IgD-negative memory B cell (primary cell): Measurements from ENCODE around the gene TBC1D22A. TPM values are rescaled to one million over a fixed set of nuclear protein-coding genes. Genes with fewer than 3 reads are reported as not detected.
A peak's percentile ranks its signal among the peaks of the same experiment; 100 is the strongest.

Source experiments
- H3K27ac Mint-ChIP-seq, 3 donors: one replicate each; pipeline ENCODE4 v1.8.0; 2020 to 2022; ENCODE audit warnings: mild to moderate bottlenecking in 3 of 3, mixed read lengths in 3 of 3, moderate library complexity in 1 of 3
- H3K27me3 Mint-ChIP-seq: one replicate; pipeline ENCODE4 v1.8.0; 2021; ENCODE audit warnings: mixed read lengths
- H3K36me3 Mint-ChIP-seq: one replicate; pipeline ENCODE4 v1.8.0; 2020; ENCODE audit warnings: mild to moderate bottlenecking, mixed read lengths
- H3K4me1 Mint-ChIP-seq, 3 donors: one replicate each; pipeline ENCODE4 v1.8.0; 2020 to 2022; ENCODE audit warnings: mixed read lengths in 3 of 3, mild to moderate bottlenecking in 1 of 3
- H3K4me3 Mint-ChIP-seq, 4 donors: one replicate each; pipeline ENCODE4 v1.8.0; 2020 to 2022; ENCODE audit warnings: mild to moderate bottlenecking in 4 of 4, mixed read lengths in 4 of 4, moderate library complexity in 3 of 4
- H3K9me3 Mint-ChIP-seq, 3 donors: one replicate each; pipeline ENCODE4 v1.8.0; 2020 to 2021; ENCODE audit warnings: mixed read lengths in 3 of 3, mild to moderate bottlenecking in 1 of 3
- polyA plus RNA-seq: library from polyadenylated mRNA; unstranded; fragments of 300-500 nt; fragmentation: Illumina TruSeq; gene quantifications from one replicate; pipeline ENCODE4 v1.2.3, GENCODE V29; 2021

Gene TBC1D22A
- polyA plus RNA-seq, 1 donor from 2014 or later: 64.3 TPM

- Mint-ChIP-seq H3K27ac (no peak overlapping the region), H3K4me1 (peaks cover 7 to 17% (median 8%) of the 10 kb centered on the region in 3 donors), H3K27me3 (no peaks in the 10 kb centered on the region), H3K4me3 (no peak overlapping the region), H3K9me3 (no peaks in the 10 kb centered on the region), H3K36me3 (peaks cover 8% of the 10 kb centered on the region)
Observed at GRCh38 chr22:46958191-46958590, 195.7 kb downstream of the TBC1D22A start.

GRCh38 chr22:46958658-46959057, 196.2 kb downstream of the TBC1D22A start:
- Mint-ChIP-seq H3K36me3 (peaks cover 5% of the 10 kb centered on the region), H3K27ac (no peak overlapping the region), H3K4me3 (no peak overlapping the region), H3K27me3 (no peaks in the 10 kb centered on the region), H3K4me1 (peaks cover 5 to 16% (median 7%) of the 10 kb centered on the region in 3 donors), H3K9me3 (no peaks in the 10 kb centered on the region)

- Mint-ChIP-seq H3K27ac (peak overlapping the region in 1 of 3 donors; percentile 77), H3K4me3 (no peak overlapping the region), H3K36me3 (peaks cover 4% of the 10 kb centered on the region), H3K4me1 (peaks cover 4 to 16% (median 12%) of the 10 kb centered on the region in 3 donors), H3K9me3 (no peaks in the 10 kb centered on the region), H3K27me3 (no peaks in the 10 kb centered on the region)
Observed at GRCh38 chr22:46959369-46959768, 196.9 kb downstream of the TBC1D22A start.

GRCh38 chr22:46961591-46962295, 199.3 kb downstream of the TBC1D22A start:
- peak overlapping the region in 1 of 4 donors; percentile 61 for H3K4me3 Mint-ChIP-seq
- H3K4me1 Mint-ChIP-seq: peaks cover 1 to 17% (median 8%) of the 10 kb centered on the region in 3 donors

GRCh38 chr22:46962406-46962805, 200.0 kb downstream of the TBC1D22A start:
- Mint-ChIP-seq H3K27me3 (no peaks in the 10 kb centered on the region), H3K36me3 (peaks cover 6% of the 10 kb centered on the region), H3K4me3 (peak overlapping the region in 1 of 4 donors; percentile 66), H3K9me3 (no peaks in the 10 kb centered on the region), H3K4me1 (peaks cover 1 to 17% (median 13%) of the 10 kb centered on the region in 3 donors), H3K27ac (no peak overlapping the region)

More at GRCh38 chr22:46961591-46962295, 199.3 kb downstream of the TBC1D22A start:
- Mint-ChIP-seq H3K9me3 (no peaks in the 10 kb centered on the region), H3K27ac (peak overlapping the region in 1 of 3 donors; percentile 53), H3K36me3 (peaks cover 6% of the 10 kb centered on the region), H3K27me3 (no peaks in the 10 kb centered on the region)

- peak overlapping the region in 1 of 3 donors; percentile 46 for H3K27ac Mint-ChIP-seq
- peaks cover 6% of the 10 kb centered on the region for H3K36me3 Mint-ChIP-seq
- H3K4me3 Mint-ChIP-seq: no peak overlapping the region
- H3K4me1 Mint-ChIP-seq: peaks cover 4 to 20% (median 15%) of the 10 kb centered on the region in 3 donors
- no peaks in the 10 kb centered on the region for H3K9me3 Mint-ChIP-seq
- H3K27me3 Mint-ChIP-seq: no peaks in the 10 kb centered on the region
Observed at GRCh38 chr22:46963672-46964545, 201.5 kb downstream of the TBC1D22A start.

- Mint-ChIP-seq H3K9me3 (no peaks in the 10 kb centered on the region), H3K27ac (no peak overlapping the region), H3K4me3 (peak overlapping the region in 1 of 4 donors; percentile 14), H3K4me1 (peaks cover 13 to 31% (median 23%) of the 10 kb centered on the region in 3 donors), H3K36me3 (peaks cover 6% of the 10 kb centered on the region), H3K27me3 (no peaks in the 10 kb centered on the region)
Observed at GRCh38 chr22:46964773-46965550, 202.5 kb downstream of the TBC1D22A start.

- no peaks in the 10 kb centered on the region for H3K9me3 Mint-ChIP-seq
- peak overlapping the region in 1 of 3 donors; percentile 17 for H3K27ac Mint-ChIP-seq
- peaks cover 18 to 36% (median 29%) of the 10 kb centered on the region in 3 donors for H3K4me1 Mint-ChIP-seq
- no peaks in the 10 kb centered on the region for H3K27me3 Mint-ChIP-seq
- peak overlapping the region in 1 of 4 donors; percentile 41 for H3K4me3 Mint-ChIP-seq
- peaks cover 4% of the 10 kb centered on the region for H3K36me3 Mint-ChIP-seq
Observed at GRCh38 chr22:46965555-46966494, 203.4 kb downstream of the TBC1D22A start.

GRCh38 chr22:46966495-46966845, 204.0 kb downstream of the TBC1D22A start:
- H3K4me1 Mint-ChIP-seq: peaks cover 20 to 34% (median 33%) of the 10 kb centered on the region in 3 donors

GRCh38 chr22:46966846-46967245, 204.4 kb downstream of the TBC1D22A start:
- H3K9me3 Mint-ChIP-seq: no peaks in the 10 kb centered on the region
- peaks cover 2% of the 10 kb centered on the region for H3K36me3 Mint-ChIP-seq
- H3K27ac Mint-ChIP-seq: peak overlapping the region in 1 of 3 donors; percentile 39
- H3K4me3 Mint-ChIP-seq: no peak overlapping the region
- H3K4me1 Mint-ChIP-seq: peaks cover 20 to 34% (median 31%) of the 10 kb centered on the region in 3 donors
- H3K27me3 Mint-ChIP-seq: no peaks in the 10 kb centered on the region

More at GRCh38 chr22:46966495-46966845, 204.0 kb downstream of the TBC1D22A start:
- H3K36me3 Mint-ChIP-seq: peaks cover 2% of the 10 kb centered on the region
- peak overlapping the region in 1 of 4 donors; percentile 41 for H3K4me3 Mint-ChIP-seq
- H3K9me3 Mint-ChIP-seq: no peaks in the 10 kb centered on the region
- no peaks in the 10 kb centered on the region for H3K27me3 Mint-ChIP-seq
- no peak overlapping the region for H3K27ac Mint-ChIP-seq

- H3K4me1 Mint-ChIP-seq: peaks cover 19 to 34% (median 28%) of the 10 kb centered on the region in 3 donors
- peak overlapping the region in 1 of 3 donors; percentile 39 for H3K27ac Mint-ChIP-seq
- H3K36me3 Mint-ChIP-seq: peaks cover 3% of the 10 kb centered on the region
- H3K9me3 Mint-ChIP-seq: no peaks in the 10 kb centered on the region
- no peak overlapping the region for H3K4me3 Mint-ChIP-seq
- H3K27me3 Mint-ChIP-seq: no peaks in the 10 kb centered on the region
Observed at GRCh38 chr22:46967445-46968358, 205.3 kb downstream of the TBC1D22A start.

- peak overlapping the region in 1 of 3 donors; percentile 39 for H3K27ac Mint-ChIP-seq
- no peaks in the 10 kb centered on the region for H3K27me3 Mint-ChIP-seq
- peaks cover 3% of the 10 kb centered on the region for H3K36me3 Mint-ChIP-seq
- peaks cover 19 to 34% (median 28%) of the 10 kb centered on the region in 3 donors for H3K4me1 Mint-ChIP-seq
- H3K9me3 Mint-ChIP-seq: no peaks in the 10 kb centered on the region
- H3K4me3 Mint-ChIP-seq: no peak overlapping the region
Observed at GRCh38 chr22:46968359-46968740, 205.9 kb downstream of the TBC1D22A start.

- H3K9me3 Mint-ChIP-seq: no peaks in the 10 kb centered on the region
- H3K36me3 Mint-ChIP-seq: peaks cover 3% of the 10 kb centered on the region
- no peaks in the 10 kb centered on the region for H3K27me3 Mint-ChIP-seq
- peaks cover 19 to 31% (median 26%) of the 10 kb centered on the region in 3 donors for H3K4me1 Mint-ChIP-seq
- peak overlapping the region in 1 of 4 donors; percentile 45 for H3K4me3 Mint-ChIP-seq
- peak overlapping the region in 1 of 3 donors; percentile 95 for H3K27ac Mint-ChIP-seq
Observed at GRCh38 chr22:46968848-46969247, 206.4 kb downstream of the TBC1D22A start.
